ENCODE measurements around the gene RNLS. TPM values are rescaled to one million over a fixed set of nuclear protein-coding genes. Genes with fewer than 3 reads are reported as not detected.

Gene RNLS
- total RNA-seq, 2 experiments from 2014 or later, result not detected

DNA sequence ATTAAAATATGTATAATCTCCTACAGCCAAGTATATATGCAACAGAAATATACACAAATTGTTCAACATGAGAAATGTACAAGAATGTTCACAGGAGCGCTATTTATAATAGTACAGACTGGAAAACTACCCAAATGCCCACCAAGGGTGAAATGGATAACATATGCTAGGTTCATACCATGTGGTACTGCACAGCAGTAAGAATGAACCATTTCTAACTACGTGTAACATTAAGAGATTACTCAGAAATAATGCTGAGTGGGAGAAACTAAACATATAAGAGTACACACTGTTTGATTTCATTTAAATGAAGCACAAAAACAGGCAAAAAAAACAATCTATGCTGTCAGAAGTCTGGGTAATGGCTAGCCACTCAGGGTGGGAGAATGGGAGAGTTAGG, 45.8 kb downstream of the RNLS start:
- no peak for DNase-seq (ENCODE audit: low spot score)
- Histone ChIP-seq H3K4me1 (ENCODE audit: insufficient read depth, low read length, poor library complexity, severe bottlenecking) (no peaks in the 10 kb centered on the region), H3K27ac (ENCODE audit: low read depth, low read length, poor library complexity, severe bottlenecking) (no peak overlapping the region), H2AFZ (ENCODE audit: low read length) (no peak overlapping the region), H3K36me3 (ENCODE audit: insufficient read depth, low read length) (no peaks in the 10 kb centered on the region), H3K79me2 (ENCODE audit: insufficient read depth, low read depth, low read length) (no peaks in the 10 kb centered on the region), H3K4me3 (ENCODE audit: low read depth, low read length, poor library complexity, severe bottlenecking) (no peak overlapping the region), H3K4me2 (ENCODE audit: low read length) (no peak overlapping the region), H3K9me3 (ENCODE audit: low read length) (no peaks in the 10 kb centered on the region), H4K20me1 (ENCODE audit: insufficient read depth, low read length) (no peaks in the 10 kb centered on the region), H3K9me2 (ENCODE audit: insufficient read depth, low read length) (no peaks in the 10 kb centered on the region)
- POLR2A ChIA-PET, result interaction anchor here (0.6 to 0.8 kb wide), 2 partner anchors 59 to 1552 kb away, joined by 3 to 5 read pairs; no protein-coding TSS in a partner anchor
- TF ChIP-seq EZH2phosphoT487 (IDR thresholded peaks at IDR 0.05; ENCODE audit: borderline replicate concordance, low read depth, low read length), result no peak
- TF ChIP-seq, protein P1, sequence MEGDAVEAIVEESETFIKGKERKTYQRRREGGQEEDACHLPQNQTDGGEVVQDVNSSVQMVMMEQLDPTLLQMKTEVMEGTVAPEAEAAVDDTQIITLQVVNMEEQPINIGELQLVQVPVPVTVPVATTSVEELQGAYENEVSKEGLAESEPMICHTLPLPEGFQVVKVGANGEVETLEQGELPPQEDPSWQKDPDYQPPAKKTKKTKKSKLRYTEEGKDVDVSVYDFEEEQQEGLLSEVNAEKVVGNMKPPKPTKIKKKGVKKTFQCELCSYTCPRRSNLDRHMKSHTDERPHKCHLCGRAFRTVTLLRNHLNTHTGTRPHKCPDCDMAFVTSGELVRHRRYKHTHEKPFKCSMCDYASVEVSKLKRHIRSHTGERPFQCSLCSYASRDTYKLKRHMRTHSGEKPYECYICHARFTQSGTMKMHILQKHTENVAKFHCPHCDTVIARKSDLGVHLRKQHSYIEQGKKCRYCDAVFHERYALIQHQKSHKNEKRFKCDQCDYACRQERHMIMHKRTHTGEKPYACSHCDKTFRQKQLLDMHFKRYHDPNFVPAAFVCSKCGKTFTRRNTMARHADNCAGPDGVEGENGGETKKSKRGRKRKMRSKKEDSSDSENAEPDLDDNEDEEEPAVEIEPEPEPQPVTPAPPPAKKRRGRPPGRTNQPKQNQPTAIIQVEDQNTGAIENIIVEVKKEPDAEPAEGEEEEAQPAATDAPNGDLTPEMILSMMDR (conservative IDR thresholded peaks at IDR 0.05; ENCODE audit: low read length), result no peak
- BruUV-seq (replicated peaks), result no TSS peak
- intact Hi-C loops (cut with micrococcal nuclease; ENCODE audit: unreplicated experiment), result no loop called here
- CTCF ChIA-PET (ENCODE audit: unreplicated experiment), result no interaction called here

DNA sequence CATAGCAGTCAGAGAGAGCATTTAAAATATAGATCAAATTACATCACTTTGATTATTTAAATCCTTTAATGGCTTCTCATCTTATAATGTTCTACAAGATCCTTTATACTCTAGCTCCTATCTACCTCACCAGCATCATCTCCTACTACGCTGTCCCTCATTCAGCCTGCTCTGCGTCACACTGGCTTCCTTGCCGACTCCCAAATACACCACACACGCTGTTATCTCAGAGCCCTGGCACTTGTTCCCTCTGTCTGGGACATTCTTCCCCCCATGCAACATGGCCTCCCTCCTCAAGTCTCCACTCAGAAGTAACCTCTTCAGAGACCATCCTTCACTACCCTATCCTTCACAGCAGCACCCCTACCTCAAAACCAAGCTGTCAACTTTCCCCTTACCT, 46.7 kb downstream of the RNLS start:
- TF ChIP-seq, protein P1 (conservative IDR thresholded peaks at IDR 0.05; ENCODE audit: low read length), result no peak
- TF ChIP-seq EZH2phosphoT487 (IDR thresholded peaks at IDR 0.05; ENCODE audit: borderline replicate concordance, low read depth, low read length), result no peak
- no peak for DNase-seq (ENCODE audit: low spot score)
- CTCF ChIA-PET (ENCODE audit: unreplicated experiment), result no interaction called here

DNA sequence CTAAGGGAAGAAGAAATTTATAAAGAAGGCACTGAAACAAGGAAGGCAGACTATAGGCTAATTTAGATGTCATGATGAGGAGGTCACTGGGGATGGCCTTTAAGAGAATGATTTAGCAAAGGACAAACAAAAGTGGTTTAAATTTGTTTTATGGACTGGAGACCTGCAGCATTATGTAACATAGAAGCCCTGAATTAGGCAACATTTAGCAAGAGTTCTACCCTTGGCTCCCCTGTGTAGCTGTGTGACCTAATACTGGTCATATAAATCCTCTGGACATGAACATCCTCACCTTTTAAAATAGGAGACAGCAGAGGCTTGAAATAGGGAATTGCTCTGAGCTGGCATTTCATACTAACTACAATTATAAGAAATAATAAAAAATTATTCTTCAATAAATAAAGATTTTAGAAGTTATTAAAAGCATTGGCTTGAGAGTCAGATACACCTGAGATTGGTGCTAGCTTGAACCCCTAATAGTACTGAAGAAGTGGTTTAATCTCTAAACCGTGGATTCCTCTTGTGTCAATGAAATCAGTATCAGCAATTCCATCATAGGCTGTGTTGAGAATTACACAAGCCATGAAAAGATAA, 48.9 kb downstream of the RNLS start:
- CTCF ChIA-PET (ENCODE audit: unreplicated experiment), result no interaction called here

More for the DNA sequence above, 46.7 kb downstream of the RNLS start:
- Histone ChIP-seq H3K36me3 (ENCODE audit: insufficient read depth, low read length) (no peaks in the 10 kb centered on the region), H4K20me1 (ENCODE audit: insufficient read depth, low read length) (no peaks in the 10 kb centered on the region), H3K9me2 (ENCODE audit: insufficient read depth, low read length) (no peaks in the 10 kb centered on the region), H3K4me2 (ENCODE audit: low read length) (no peak overlapping the region), H3K9me3 (ENCODE audit: low read length) (no peaks in the 10 kb centered on the region), H3K4me3 (ENCODE audit: low read depth, low read length, poor library complexity, severe bottlenecking) (no peak overlapping the region), H2AFZ (ENCODE audit: low read length) (no peak overlapping the region), H3K4me1 (ENCODE audit: insufficient read depth, low read length, poor library complexity, severe bottlenecking) (no peaks in the 10 kb centered on the region), H3K79me2 (ENCODE audit: insufficient read depth, low read depth, low read length) (no peaks in the 10 kb centered on the region), H3K27ac (ENCODE audit: low read depth, low read length, poor library complexity, severe bottlenecking) (no peak overlapping the region)
- POLR2A ChIA-PET, result no interaction called here
- no TSS peak for BruUV-seq (replicated peaks)
- intact Hi-C loops (cut with micrococcal nuclease; ENCODE audit: unreplicated experiment), result no loop called here

More for the DNA sequence above, 48.9 kb downstream of the RNLS start:
- H3K36me3 ChIP-seq (ENCODE audit: insufficient read depth, low read length), result no peaks in the 10 kb centered on the region
- no peaks in the 10 kb centered on the region for H3K9me3 ChIP-seq (ENCODE audit: low read length)
- no peak for DNase-seq (ENCODE audit: low spot score)
- no peaks in the 10 kb centered on the region for H3K9me2 ChIP-seq (ENCODE audit: insufficient read depth, low read length)
- POLR2A ChIA-PET, result interaction anchor here (0.7 to 0.8 kb wide), 2 partner anchors 26 to 40 kb away, joined by 3 to 4 read pairs; no protein-coding TSS in a partner anchor
- no peak overlapping the region for H3K4me2 ChIP-seq (ENCODE audit: low read length)
- BruUV-seq (replicated peaks), result no TSS peak
- no peak overlapping the region for H3K27ac ChIP-seq (ENCODE audit: low read depth, low read length, poor library complexity, severe bottlenecking)
- H4K20me1 ChIP-seq (ENCODE audit: insufficient read depth, low read length), result no peaks in the 10 kb centered on the region
- no peak overlapping the region for H3K4me3 ChIP-seq (ENCODE audit: low read depth, low read length, poor library complexity, severe bottlenecking)
- no peak for TF ChIP-seq EZH2phosphoT487 (IDR thresholded peaks at IDR 0.05; ENCODE audit: borderline replicate concordance, low read depth, low read length)
- TF ChIP-seq, protein P1 (conservative IDR thresholded peaks at IDR 0.05; ENCODE audit: low read length), result no peak
- no peaks in the 10 kb centered on the region for H3K79me2 ChIP-seq (ENCODE audit: insufficient read depth, low read depth, low read length)
- no peaks in the 10 kb centered on the region for H3K4me1 ChIP-seq (ENCODE audit: insufficient read depth, low read length, poor library complexity, severe bottlenecking)
- intact Hi-C loops (cut with micrococcal nuclease; ENCODE audit: unreplicated experiment), result no loop called here
- no peak overlapping the region for H2AFZ ChIP-seq (ENCODE audit: low read length)

All from OCI-LY7 (cell line).